CD14-positive monocyte (primary cell): ENCODE measurements around the gene USP15. TPM values are rescaled to one million over a fixed set of nuclear protein-coding genes. Genes with fewer than 3 reads are reported as not detected.

Source experiments
- DNase-seq, 3 donors: peaks; one replicate each; pipeline ENCODE4 v3.0.0-alpha.2; 2011 to 2022
- H2AFZ ChIP-seq: 2 replicates; pipeline ENCODE4 v1.6.0; 2012; ENCODE audit warnings: mild to moderate bottlenecking, low read depth, low read length, inconsistent platforms; ENCODE audit not compliant: insufficient read depth, poor library complexity, severe bottlenecking
- H3K27ac ChIP-seq, 2 donors: 1 replicate in 1 of 2; 2 replicates in 1 of 2; pipeline ENCODE4 v1.5.1; 2012 to 2013; ENCODE audit warnings: low read length in 2 of 2, control low read depth in 1 of 2, inconsistent platforms in 1 of 2, low read depth in 1 of 2, mild to moderate bottlenecking in 1 of 2
- H3K27me3 ChIP-seq, 2 donors: one replicate each; pipeline versions ENCODE4 v1.6.0 to v1.6.1; 2011 to 2013; ENCODE audit warnings: low read length in 2 of 2; ENCODE audit not compliant: control insufficient read depth in 2 of 2, insufficient read depth in 2 of 2
- H3K36me3 ChIP-seq, 2 donors: replicated peaks in 1 of 2; 1 replicate in 1 of 2; 2 replicates in 1 of 2; pipeline versions ENCODE4 v1.5.1 to v1.6.1; 2012 to 2013; ENCODE audit warnings: low read length in 2 of 2, control low read depth in 1 of 2, inconsistent platforms in 1 of 2, mild to moderate bottlenecking in 1 of 2; ENCODE audit not compliant: insufficient read depth in 2 of 2, control insufficient read depth in 1 of 2
- H3K4me1 ChIP-seq, 2 donors: 1 replicate in 1 of 2; 2 replicates in 1 of 2; pipeline versions ENCODE4 v1.5.1 to v1.6.1; 2012 to 2013; ENCODE audit warnings: low read length in 2 of 2, control low read depth in 1 of 2, inconsistent platforms in 1 of 2, mild to moderate bottlenecking in 1 of 2, moderate library complexity in 1 of 2; ENCODE audit not compliant: insufficient read depth in 2 of 2, control insufficient read depth in 1 of 2
- H3K4me2 ChIP-seq: replicated peaks from 2 replicates; pipeline ENCODE3; 2012; ENCODE audit warnings: low read length, moderate library complexity, mild to moderate bottlenecking; ENCODE audit not compliant: poor library complexity, severe bottlenecking; ENCODE audit errors: extremely low read depth
- H3K4me3 ChIP-seq, 3 experiments: fragments of 200-600 bp in 1 of 3; sonication (generic) in 1 of 3; replicated peaks in 1 of 3; 1 replicate in 2 of 3; 2 replicates in 1 of 3; pipeline ENCODE4 v1.5.1; 2011 to 2013; ENCODE audit warnings: low read length in 3 of 3, mild to moderate bottlenecking in 3 of 3, control low read depth in 2 of 3, low read depth in 2 of 3, inconsistent platforms in 1 of 3, moderate library complexity in 1 of 3
- H3K79me2 ChIP-seq: 2 replicates; pipeline ENCODE4 v1.6.0; 2012; ENCODE audit warnings: mild to moderate bottlenecking, control low read depth, inconsistent platforms, low read length, moderate library complexity; ENCODE audit not compliant: insufficient read depth
- H3K9ac ChIP-seq: 2 replicates; pipeline ENCODE4 v1.6.0; 2017; ENCODE audit warnings: low read length, mild to moderate bottlenecking; ENCODE audit not compliant: insufficient read depth, poor library complexity, severe bottlenecking
- H3K9me3 ChIP-seq, 2 donors: replicated peaks in 1 of 2; 1 replicate in 1 of 2; 2 replicates in 1 of 2; pipeline versions ENCODE4 v1.5.1 to v1.6.1; 2012 to 2013; ENCODE audit warnings: low read length in 2 of 2, control low read depth in 1 of 2; ENCODE audit not compliant: control insufficient read depth in 1 of 2, insufficient read depth in 1 of 2
- H4K20me1 ChIP-seq: 2 replicates; pipeline ENCODE4 v1.6.0; 2012; ENCODE audit warnings: mild to moderate bottlenecking, low read length, control low read depth, moderate library complexity; ENCODE audit not compliant: insufficient read depth
- H3K27ac Mint-ChIP-seq, 7 donors: one replicate each; pipeline ENCODE4 v1.8.0; 2020; ENCODE audit warnings: mild to moderate bottlenecking in 7 of 7, mixed read lengths in 7 of 7, moderate library complexity in 6 of 7, inconsistent platforms in 2 of 7
- H3K27me3 Mint-ChIP-seq, 3 donors: one replicate each; pipeline ENCODE4 v1.8.0; 2021 to 2022; ENCODE audit warnings: low read depth in 3 of 3, mild to moderate bottlenecking in 3 of 3, mixed read lengths in 3 of 3, moderate library complexity in 3 of 3, inconsistent platforms in 1 of 3
- H3K36me3 Mint-ChIP-seq, 2 donors: one replicate each; pipeline ENCODE4 v1.8.0; 2020; ENCODE audit warnings: mixed read lengths in 2 of 2, inconsistent platforms in 1 of 2, mild to moderate bottlenecking in 1 of 2
- H3K4me1 Mint-ChIP-seq: one replicate; pipeline ENCODE4 v1.8.0; 2020; ENCODE audit warnings: mild to moderate bottlenecking, mixed read lengths
- H3K4me3 Mint-ChIP-seq, 2 donors: one replicate each; pipeline ENCODE4 v1.8.0; 2020; ENCODE audit warnings: mild to moderate bottlenecking in 2 of 2, mixed read lengths in 2 of 2, moderate library complexity in 1 of 2
- H3K9me3 Mint-ChIP-seq, 7 donors: one replicate each; pipeline ENCODE4 v1.8.0; 2020 to 2022; ENCODE audit warnings: mixed read lengths in 7 of 7, mild to moderate bottlenecking in 6 of 7, moderate library complexity in 6 of 7, inconsistent platforms in 2 of 7
- WGBS: methylation state at CpG from one replicate; pipeline ENCODE4 v1.1.5; 2013; ENCODE audit warnings: missing lambda C conversion rate; ENCODE audit not compliant: insufficient coverage; 5-methylcytosine and 5-hydroxymethylcytosine counted together
- intact Hi-C, 2 donors: fragments of 100-400 bp; cut with micrococcal nuclease; formaldehyde crosslinking; loops; one replicate each; pipeline versions ENCODE4 v1.15.0 to v1.15.1; 2023
- polyA plus RNA-seq, 3 donors: library from polyadenylated mRNA; depleted of rRNA in 1 of 3; unstranded in 2 of 3; stranded (reverse) in 1 of 3; fragments of 300-500 nt in 2 of 3; fragments of >200 nt in 1 of 3; fragmentation: Illumina TruSeq in 2 of 3; gene quantifications; 1 replicate in 2 of 3; 2 replicates in 1 of 3; pipeline ENCODE4 v1.2.3, GENCODE V29; 2012 to 2021
- TF ChIP-seq, protein P1 (sequence below): fragments of 200-600 bp; IDR thresholded peaks from one replicate; pipeline ENCODE4 v1.8.0; 2022; ENCODE audit warnings: antibody characterized with exemption, mild to moderate bottlenecking

Gene USP15
- polyA plus RNA-seq, 3 donors, result 146 to 449 (median 180) TPM

DNA sequence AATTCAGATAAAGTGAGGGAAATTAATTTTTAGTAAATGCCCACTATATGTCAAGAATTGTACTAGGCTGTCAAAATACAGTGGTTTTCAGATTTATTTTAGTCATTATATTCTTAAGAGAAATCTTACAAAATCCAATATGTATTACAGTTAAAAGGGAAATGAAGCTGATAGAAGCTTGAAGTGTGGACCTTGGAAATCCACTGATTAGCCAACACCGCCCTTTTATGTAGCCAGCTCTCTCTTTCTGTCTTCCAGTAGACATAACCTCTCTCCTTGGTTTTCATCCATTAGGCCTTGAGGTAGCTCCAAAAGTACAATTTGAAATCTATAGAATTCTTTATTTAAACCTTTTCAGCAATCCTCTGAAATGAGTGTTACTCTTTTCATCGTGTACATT, 63.2 kb downstream of the USP15 start:
- Histone ChIP-seq H2AFZ (no peak overlapping the region), H3K36me3 (peaks cover 73 to 76% of the 10 kb centered on the region in 2 donors), H3K27me3 (no peaks in the 10 kb centered on the region), H4K20me1 (peaks cover 98% of the 10 kb centered on the region), H3K9ac (no peak overlapping the region), H3K4me2 (no peak overlapping the region), H3K4me1 (peaks cover 8 to 14% of the 10 kb centered on the region in 2 donors), H3K4me3 (no peak overlapping the region), H3K9me3 (no peaks in the 10 kb centered on the region), H3K27ac (peak overlapping the region in 1 of 2 donors; percentile 21), H3K79me2 (peaks cover 88% of the 10 kb centered on the region)
- TF ChIP-seq, protein P1, sequence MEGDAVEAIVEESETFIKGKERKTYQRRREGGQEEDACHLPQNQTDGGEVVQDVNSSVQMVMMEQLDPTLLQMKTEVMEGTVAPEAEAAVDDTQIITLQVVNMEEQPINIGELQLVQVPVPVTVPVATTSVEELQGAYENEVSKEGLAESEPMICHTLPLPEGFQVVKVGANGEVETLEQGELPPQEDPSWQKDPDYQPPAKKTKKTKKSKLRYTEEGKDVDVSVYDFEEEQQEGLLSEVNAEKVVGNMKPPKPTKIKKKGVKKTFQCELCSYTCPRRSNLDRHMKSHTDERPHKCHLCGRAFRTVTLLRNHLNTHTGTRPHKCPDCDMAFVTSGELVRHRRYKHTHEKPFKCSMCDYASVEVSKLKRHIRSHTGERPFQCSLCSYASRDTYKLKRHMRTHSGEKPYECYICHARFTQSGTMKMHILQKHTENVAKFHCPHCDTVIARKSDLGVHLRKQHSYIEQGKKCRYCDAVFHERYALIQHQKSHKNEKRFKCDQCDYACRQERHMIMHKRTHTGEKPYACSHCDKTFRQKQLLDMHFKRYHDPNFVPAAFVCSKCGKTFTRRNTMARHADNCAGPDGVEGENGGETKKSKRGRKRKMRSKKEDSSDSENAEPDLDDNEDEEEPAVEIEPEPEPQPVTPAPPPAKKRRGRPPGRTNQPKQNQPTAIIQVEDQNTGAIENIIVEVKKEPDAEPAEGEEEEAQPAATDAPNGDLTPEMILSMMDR, result no peak
- Mint-ChIP-seq H3K4me3 (no peak overlapping the region), H3K27ac (peak overlapping the region in 1 of 7 donors; percentile 18), H3K4me1 (peaks cover 22% of the 10 kb centered on the region), H3K27me3 (no peaks in the 10 kb centered on the region), H3K36me3 (peaks cover 48 to 58% of the 10 kb centered on the region in 2 donors), H3K9me3 (peaks cover 0 to 13% (median 4%) of the 10 kb centered on the region in 7 donors)
- WGBS, result no CpG with 5 or more reads among the region's 2 CpGs
- intact Hi-C loops, result no loop called here
- no peak for DNase-seq

DNA sequence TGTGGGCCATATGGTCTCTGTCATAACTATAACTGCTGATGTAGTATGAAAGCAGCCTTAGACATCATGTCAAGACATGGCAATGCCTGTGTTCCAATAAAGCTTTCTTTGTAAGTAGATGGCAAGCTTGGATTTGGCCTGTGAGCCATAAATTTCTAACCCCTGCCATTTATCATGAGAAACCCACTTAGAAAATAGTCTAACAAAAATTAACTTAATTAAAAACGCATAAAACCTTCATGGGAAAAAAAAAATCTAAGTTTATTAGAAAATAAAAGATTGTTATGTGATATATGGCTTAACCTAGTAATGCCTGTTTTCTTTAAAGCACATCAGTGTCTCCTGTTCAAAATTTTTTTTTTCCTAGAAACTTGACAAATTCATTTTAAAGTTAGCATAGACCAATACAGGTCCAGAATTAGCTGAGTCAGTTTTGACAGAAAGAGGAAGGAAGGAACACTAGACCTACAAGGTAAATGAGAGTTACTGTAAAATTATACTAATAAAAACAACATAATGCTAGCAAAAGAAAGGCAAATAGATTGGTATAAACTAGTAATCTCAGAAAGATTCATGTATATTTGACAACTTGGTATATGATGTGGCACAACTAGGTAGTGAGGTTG, 68.2 kb downstream of the USP15 start:
- no peak overlapping the region for H3K4me3 ChIP-seq
- H3K9me3 Mint-ChIP-seq, result peaks cover 0 to 2% (median 0%) of the 10 kb centered on the region in 7 donors
- peaks cover 9% of the 10 kb centered on the region for H3K4me1 Mint-ChIP-seq
- TF ChIP-seq, protein P1, result no peak
- no peak overlapping the region for H2AFZ ChIP-seq
- peak overlapping the region in 1 of 2 donors; percentile 35 for H3K27ac ChIP-seq
- no peak overlapping the region for H3K4me3 Mint-ChIP-seq
- no peaks in the 10 kb centered on the region for H3K27me3 ChIP-seq
- peaks cover 100% of the 10 kb centered on the region for H4K20me1 ChIP-seq
- H3K9me3 ChIP-seq, result no peaks in the 10 kb centered on the region
- DNase-seq, result peak in 2 of 3 donors; percentile 17 to 31
- no peak overlapping the region for H3K9ac ChIP-seq
- intact Hi-C loops, result no loop called here
- no peak overlapping the region for H3K4me2 ChIP-seq
- peaks cover 6 to 13% of the 10 kb centered on the region in 2 donors for H3K4me1 ChIP-seq
- H3K27me3 Mint-ChIP-seq, result no peaks in the 10 kb centered on the region
- peaks cover 30 to 49% of the 10 kb centered on the region in 2 donors for H3K36me3 Mint-ChIP-seq
- peaks cover 55 to 81% of the 10 kb centered on the region in 2 donors for H3K36me3 ChIP-seq
- peaks cover 87% of the 10 kb centered on the region for H3K79me2 ChIP-seq
- no CpG with 5 or more reads among the region's 1 CpG for WGBS
- peak overlapping the region in 1 of 7 donors; percentile 42 for H3K27ac Mint-ChIP-seq
